ENCODE results near the gene ARV1. TPM values are rescaled to one million over a fixed set of nuclear protein-coding genes. Genes with fewer than 3 reads are reported as not detected.

ARV1 gene
- total RNA-seq, 4 donors from 2014 or later, result 7.1 to 37.3 (median 18.4) TPM

DNA sequence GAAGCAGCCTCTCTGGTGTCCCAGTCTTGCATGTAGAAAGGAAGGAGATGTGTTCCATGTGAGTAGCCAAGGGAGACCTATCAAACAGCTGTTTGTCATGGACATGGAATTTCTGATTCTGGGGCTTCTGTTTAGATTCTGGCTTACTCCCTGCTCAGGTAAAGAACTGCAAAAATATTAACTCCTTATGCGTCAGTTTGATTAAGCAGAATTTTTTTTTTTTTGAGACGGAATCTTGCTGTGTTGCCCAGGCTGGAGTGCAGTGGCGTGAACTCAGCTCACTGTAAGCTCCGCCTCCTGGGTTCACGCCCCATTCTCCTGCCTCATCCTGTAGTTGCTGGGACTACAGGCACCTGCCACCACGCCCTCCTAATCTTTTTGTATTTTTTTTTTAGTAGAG lies 6.8 kb downstream of the ARV1 start:
- H3K36me3 ChIP-seq, result peaks cover 0 to 18% (median 0%) of the 10 kb centered on the region in 4 donors
- H3K27ac ChIP-seq, result peak overlapping the region; percentile 68 to 80 (median 74)
- DNase-seq, result peak; percentile 71
- peaks cover 3 to 52% (median 31%) of the 10 kb centered on the region in 4 donors for H3K4me1 ChIP-seq
- 52 to 59% methylated on average over 6 of the region's 6 CpGs for whole genome bisulfite sequencing, 2 donors (ENCODE audit: low coverage in 1 of 2)
- intact Hi-C loops (cut with DNase I; ENCODE audit: low total_unique reads) (no loop called here), in situ Hi-C loops (cut with MboI; ENCODE audit: low pct_ligation_motif_present in 1 of 4, low pct_unique_long_range_greater_than_20kb in 1 of 4, low sequenced_read_pairs in 3 of 4) (no loop called here)
- H3K4me3 ChIP-seq, result no peak overlapping the region
- TF ChIP-seq, protein P1, sequence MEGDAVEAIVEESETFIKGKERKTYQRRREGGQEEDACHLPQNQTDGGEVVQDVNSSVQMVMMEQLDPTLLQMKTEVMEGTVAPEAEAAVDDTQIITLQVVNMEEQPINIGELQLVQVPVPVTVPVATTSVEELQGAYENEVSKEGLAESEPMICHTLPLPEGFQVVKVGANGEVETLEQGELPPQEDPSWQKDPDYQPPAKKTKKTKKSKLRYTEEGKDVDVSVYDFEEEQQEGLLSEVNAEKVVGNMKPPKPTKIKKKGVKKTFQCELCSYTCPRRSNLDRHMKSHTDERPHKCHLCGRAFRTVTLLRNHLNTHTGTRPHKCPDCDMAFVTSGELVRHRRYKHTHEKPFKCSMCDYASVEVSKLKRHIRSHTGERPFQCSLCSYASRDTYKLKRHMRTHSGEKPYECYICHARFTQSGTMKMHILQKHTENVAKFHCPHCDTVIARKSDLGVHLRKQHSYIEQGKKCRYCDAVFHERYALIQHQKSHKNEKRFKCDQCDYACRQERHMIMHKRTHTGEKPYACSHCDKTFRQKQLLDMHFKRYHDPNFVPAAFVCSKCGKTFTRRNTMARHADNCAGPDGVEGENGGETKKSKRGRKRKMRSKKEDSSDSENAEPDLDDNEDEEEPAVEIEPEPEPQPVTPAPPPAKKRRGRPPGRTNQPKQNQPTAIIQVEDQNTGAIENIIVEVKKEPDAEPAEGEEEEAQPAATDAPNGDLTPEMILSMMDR (IDR thresholded peaks at IDR 0.05), result no peak
- TF ChIP-seq POLR2AphosphoS5 (IDR thresholded peaks at IDR 0.05), result no peak
- no peak for TF ChIP-seq POLR2A (IDR thresholded peaks at IDR 0.05)
- no peak for TF ChIP-seq EP300 (IDR thresholded peaks at IDR 0.05; ENCODE audit: low read depth)
- no peaks in the 10 kb centered on the region for H3K9me3 ChIP-seq
- H3K27me3 ChIP-seq, result no peaks in the 10 kb centered on the region

DNA sequence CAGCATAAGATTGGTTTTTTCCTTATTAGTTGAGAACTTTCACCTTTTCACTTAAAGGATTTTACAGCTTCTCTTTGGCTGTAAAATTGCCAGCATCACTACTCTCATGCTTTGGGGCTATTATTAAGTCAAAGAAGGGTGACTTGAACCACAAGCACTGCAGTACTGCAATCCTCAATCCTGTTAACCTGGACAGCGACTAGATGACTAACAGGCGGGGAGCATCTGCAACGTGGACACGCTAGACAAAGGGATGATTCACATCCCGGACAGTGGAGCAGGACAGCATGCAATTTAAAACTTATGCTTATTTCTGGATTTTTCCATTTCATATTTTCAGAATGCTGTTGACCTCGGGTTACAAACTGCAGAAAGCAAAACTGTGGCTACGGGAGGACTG lies 8.1 kb downstream of the ARV1 start:
- Histone ChIP-seq H3K4me3 (no peak overlapping the region), H3K27me3 (no peaks in the 10 kb centered on the region), H3K9me3 (no peaks in the 10 kb centered on the region), H3K36me3 (peaks cover 0 to 19% (median 4%) of the 10 kb centered on the region in 4 donors), H3K4me1 (peaks cover 3 to 50% (median 31%) of the 10 kb centered on the region in 4 donors), H3K27ac (peak overlapping the region in 2 of 4 donors; percentile 77 to 80)
- in situ Hi-C loops (cut with MboI; ENCODE audit: low pct_ligation_motif_present in 1 of 4, low pct_unique_long_range_greater_than_20kb in 1 of 4, low sequenced_read_pairs in 3 of 4), result no loop called here
- TF ChIP-seq EP300 (IDR thresholded peaks at IDR 0.05; ENCODE audit: low read depth), result no peak
- TF ChIP-seq, protein P1 (IDR thresholded peaks at IDR 0.05), result no peak
- TF ChIP-seq POLR2AphosphoS5 (IDR thresholded peaks at IDR 0.05), result no peak
- TF ChIP-seq POLR2A (IDR thresholded peaks at IDR 0.05), result no peak
- no peak for DNase-seq
- intact Hi-C loops (cut with DNase I; ENCODE audit: low total_unique reads), result no loop called here
- 70 to 77% methylated on average over 2 to 7 of the region's 7 CpGs for WGBS, 2 donors (ENCODE audit: low coverage in 1 of 2)

DNA sequence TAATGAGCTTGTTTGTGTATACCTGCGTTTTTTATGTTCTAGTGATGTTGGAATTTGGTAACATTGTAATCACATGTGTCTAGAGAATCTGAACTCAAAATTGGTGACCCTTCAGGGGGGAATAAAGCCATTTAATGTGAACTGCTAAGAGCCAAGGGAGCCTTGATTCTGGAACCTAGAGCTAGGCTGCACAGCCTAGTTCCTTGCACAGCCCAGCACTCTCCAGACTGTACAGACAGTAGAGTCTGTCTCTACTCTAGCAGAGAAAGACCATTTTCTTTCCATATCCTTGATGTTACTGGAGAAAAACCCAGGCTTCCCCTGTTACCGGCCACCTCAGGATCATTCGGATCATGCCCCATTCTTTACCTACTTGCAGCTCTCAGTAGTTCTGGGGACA lies 8.6 kb downstream of the ARV1 start:
- Histone ChIP-seq H3K27ac (no peak overlapping the region), H3K4me1 (peaks cover 1 to 47% (median 28%) of the 10 kb centered on the region in 4 donors), H3K27me3 (no peaks in the 10 kb centered on the region), H3K4me3 (no peak overlapping the region), H3K9me3 (no peaks in the 10 kb centered on the region), H3K36me3 (peaks cover 0 to 19% (median 5%) of the 10 kb centered on the region in 4 donors)
- TF ChIP-seq EP300 (IDR thresholded peaks at IDR 0.05; ENCODE audit: low read depth), result no peak
- TF ChIP-seq, protein P1 (IDR thresholded peaks at IDR 0.05), result no peak
- TF ChIP-seq POLR2AphosphoS5 (IDR thresholded peaks at IDR 0.05), result no peak
- no peak for TF ChIP-seq POLR2A (IDR thresholded peaks at IDR 0.05)
- in situ Hi-C loops (cut with MboI; ENCODE audit: low pct_ligation_motif_present in 1 of 4, low pct_unique_long_range_greater_than_20kb in 1 of 4, low sequenced_read_pairs in 3 of 4), result no loop called here
- 46 to 65% methylated on average over 3 of the region's 3 CpGs for WGBS, 2 donors (ENCODE audit: low coverage in 1 of 2)
- no peak for DNase-seq
- intact Hi-C loops (cut with DNase I; ENCODE audit: low total_unique reads), result no loop called here

DNA sequence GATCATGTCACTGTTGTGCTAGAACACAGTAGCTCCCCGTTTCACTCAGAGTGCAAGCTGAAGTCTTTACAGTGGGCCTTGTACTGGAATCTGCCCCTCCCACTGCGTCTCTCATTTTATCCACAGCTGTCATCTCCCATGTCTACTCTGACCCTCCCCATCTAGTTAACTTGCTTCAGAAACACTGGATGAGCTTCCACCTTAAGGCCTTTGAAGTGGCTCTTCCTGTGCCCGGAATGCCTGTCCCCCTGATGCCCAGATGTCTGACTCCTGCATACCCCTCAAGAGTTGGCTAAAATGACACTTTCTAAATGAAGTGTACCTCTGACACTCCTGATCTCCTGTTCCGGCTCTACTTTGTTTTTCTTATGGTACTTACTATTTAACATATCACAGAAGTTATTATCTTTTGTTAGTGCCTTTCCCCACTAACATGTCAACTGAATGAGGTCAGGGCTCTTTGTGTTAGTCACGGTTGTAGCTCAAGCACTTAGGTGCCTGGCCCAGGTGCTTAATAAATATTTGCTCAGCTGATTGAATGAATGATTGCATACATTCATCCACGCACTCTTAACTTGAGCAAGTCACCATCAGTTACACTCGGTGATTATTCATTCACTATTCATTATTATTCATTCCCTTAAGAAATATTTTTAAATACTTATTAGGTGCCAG lies 13.3 kb downstream of the ARV1 start:
- no peak overlapping the region for H3K27ac ChIP-seq
- peaks cover 0 to 45% (median 18%) of the 10 kb centered on the region in 4 donors for H3K36me3 ChIP-seq
- DNase-seq, result no peak
- H3K9me3 ChIP-seq, result no peaks in the 10 kb centered on the region
- in situ Hi-C loops (cut with MboI; ENCODE audit: low pct_ligation_motif_present in 1 of 4, low pct_unique_long_range_greater_than_20kb in 1 of 4, low sequenced_read_pairs in 3 of 4), result no loop called here
- no peak overlapping the region for H3K4me3 ChIP-seq
- intact Hi-C loops (cut with DNase I; ENCODE audit: low total_unique reads), result no loop called here
- TF ChIP-seq, protein P1 (IDR thresholded peaks at IDR 0.05), result no peak
- no peak for TF ChIP-seq POLR2AphosphoS5 (IDR thresholded peaks at IDR 0.05)
- no peak for TF ChIP-seq EP300 (IDR thresholded peaks at IDR 0.05; ENCODE audit: low read depth)
- TF ChIP-seq POLR2A (IDR thresholded peaks at IDR 0.05), result no peak
- WGBS, 2 donors (ENCODE audit: low coverage in 1 of 2), result 79 to 88% methylated on average over 6 to 7 of the region's 7 CpGs
- H3K4me1 ChIP-seq, result peaks cover 0 to 10% (median 4%) of the 10 kb centered on the region in 4 donors
- no peaks in the 10 kb centered on the region for H3K27me3 ChIP-seq
